ENCODE results near the gene LRBA.

DNA sequence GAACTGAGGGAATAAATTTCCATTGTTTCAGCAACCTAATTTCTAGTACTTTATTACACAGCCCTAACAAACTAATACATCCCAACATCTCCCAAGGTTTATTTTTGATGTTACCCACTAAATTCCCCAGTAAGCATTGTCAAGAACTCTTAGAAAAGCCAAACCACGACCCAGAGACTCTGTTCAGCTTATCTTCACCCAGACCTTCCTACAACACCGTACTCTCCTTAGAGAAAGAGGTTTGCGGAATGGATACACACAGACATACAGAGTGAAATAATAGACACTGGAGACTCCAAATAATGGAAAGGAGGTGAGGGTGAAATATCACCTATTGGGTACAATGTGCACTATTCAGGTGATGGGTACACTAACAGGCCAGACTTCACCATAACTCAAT lies 75.6 kb downstream of the LRBA start:
- TF ChIP-seq, protein P1, sequence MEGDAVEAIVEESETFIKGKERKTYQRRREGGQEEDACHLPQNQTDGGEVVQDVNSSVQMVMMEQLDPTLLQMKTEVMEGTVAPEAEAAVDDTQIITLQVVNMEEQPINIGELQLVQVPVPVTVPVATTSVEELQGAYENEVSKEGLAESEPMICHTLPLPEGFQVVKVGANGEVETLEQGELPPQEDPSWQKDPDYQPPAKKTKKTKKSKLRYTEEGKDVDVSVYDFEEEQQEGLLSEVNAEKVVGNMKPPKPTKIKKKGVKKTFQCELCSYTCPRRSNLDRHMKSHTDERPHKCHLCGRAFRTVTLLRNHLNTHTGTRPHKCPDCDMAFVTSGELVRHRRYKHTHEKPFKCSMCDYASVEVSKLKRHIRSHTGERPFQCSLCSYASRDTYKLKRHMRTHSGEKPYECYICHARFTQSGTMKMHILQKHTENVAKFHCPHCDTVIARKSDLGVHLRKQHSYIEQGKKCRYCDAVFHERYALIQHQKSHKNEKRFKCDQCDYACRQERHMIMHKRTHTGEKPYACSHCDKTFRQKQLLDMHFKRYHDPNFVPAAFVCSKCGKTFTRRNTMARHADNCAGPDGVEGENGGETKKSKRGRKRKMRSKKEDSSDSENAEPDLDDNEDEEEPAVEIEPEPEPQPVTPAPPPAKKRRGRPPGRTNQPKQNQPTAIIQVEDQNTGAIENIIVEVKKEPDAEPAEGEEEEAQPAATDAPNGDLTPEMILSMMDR (IDR thresholded peaks at IDR 0.05): no peak
- TF ChIP-seq EP300 (IDR thresholded peaks at IDR 0.05) (no peak), POLR2A (IDR thresholded peaks at IDR 0.05) (no peak)

Measured in ovary (tissue), 3 donors.